Ishikawa (cell line): Measurements from ENCODE around the gene LAMB3.

Source experiments
- CEBPB ChIP-seq: IDR thresholded peaks from 2 replicates; pipeline ENCODE4 v1.6.1; 2012
- EGR1 ChIP-seq: IDR thresholded peaks from 2 replicates; pipeline ENCODE4 v1.6.1; 2012
- MAX ChIP-seq: IDR thresholded peaks from 2 replicates; pipeline ENCODE4 v1.6.1; 2012
- NFIC ChIP-seq: IDR thresholded peaks from 2 replicates; pipeline ENCODE4 v1.6.1; 2012
- RAD21 ChIP-seq: IDR thresholded peaks from 2 replicates; pipeline ENCODE4 v1.6.1; 2012; ENCODE audit warnings: low read depth
- TAF1 ChIP-seq: IDR thresholded peaks from 2 replicates; pipeline ENCODE4 v1.6.1; 2012; ENCODE audit warnings: low read depth, mild to moderate bottlenecking
- TF ChIP-seq, protein P1 (sequence below): IDR thresholded peaks from 2 replicates; pipeline ENCODE4 v1.6.1; 2012
- TF ChIP-seq, protein P2 (sequence below): IDR thresholded peaks from 2 replicates; pipeline ENCODE4 v1.6.1; 2012; ENCODE audit warnings: low read depth, mild to moderate bottlenecking

DNA sequence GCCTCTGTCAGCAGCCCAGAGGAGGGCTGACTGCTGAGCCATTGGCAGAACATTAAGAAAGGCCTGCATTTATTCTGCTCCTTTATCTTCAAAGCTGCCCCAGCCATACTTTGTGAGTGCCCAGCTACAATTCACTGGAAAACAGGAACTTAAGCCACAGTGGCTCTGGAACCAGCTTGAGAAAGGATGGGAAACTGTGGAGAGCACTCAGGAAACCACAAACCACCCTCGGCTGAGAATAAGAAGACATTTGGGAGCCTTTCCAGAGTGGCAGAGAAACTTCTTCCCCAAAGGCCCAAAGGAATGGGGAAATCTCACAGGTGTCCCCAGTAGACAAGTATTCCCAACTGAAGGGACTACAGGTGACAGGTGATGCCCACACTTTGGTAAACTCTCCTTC, 1.8 kb downstream of the LAMB3 start:
- TF ChIP-seq CEBPB: no peak
- no peak for TF ChIP-seq RAD21
- TF ChIP-seq MAX: no peak
- no peak for TF ChIP-seq NFIC
- no peak for TF ChIP-seq TAF1
- TF ChIP-seq, protein P1, sequence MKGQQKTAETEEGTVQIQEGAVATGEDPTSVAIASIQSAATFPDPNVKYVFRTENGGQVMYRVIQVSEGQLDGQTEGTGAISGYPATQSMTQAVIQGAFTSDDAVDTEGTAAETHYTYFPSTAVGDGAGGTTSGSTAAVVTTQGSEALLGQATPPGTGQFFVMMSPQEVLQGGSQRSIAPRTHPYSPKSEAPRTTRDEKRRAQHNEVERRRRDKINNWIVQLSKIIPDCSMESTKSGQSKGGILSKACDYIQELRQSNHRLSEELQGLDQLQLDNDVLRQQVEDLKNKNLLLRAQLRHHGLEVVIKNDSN: no peak
- no peak for TF ChIP-seq EGR1
- TF ChIP-seq, protein P2, sequence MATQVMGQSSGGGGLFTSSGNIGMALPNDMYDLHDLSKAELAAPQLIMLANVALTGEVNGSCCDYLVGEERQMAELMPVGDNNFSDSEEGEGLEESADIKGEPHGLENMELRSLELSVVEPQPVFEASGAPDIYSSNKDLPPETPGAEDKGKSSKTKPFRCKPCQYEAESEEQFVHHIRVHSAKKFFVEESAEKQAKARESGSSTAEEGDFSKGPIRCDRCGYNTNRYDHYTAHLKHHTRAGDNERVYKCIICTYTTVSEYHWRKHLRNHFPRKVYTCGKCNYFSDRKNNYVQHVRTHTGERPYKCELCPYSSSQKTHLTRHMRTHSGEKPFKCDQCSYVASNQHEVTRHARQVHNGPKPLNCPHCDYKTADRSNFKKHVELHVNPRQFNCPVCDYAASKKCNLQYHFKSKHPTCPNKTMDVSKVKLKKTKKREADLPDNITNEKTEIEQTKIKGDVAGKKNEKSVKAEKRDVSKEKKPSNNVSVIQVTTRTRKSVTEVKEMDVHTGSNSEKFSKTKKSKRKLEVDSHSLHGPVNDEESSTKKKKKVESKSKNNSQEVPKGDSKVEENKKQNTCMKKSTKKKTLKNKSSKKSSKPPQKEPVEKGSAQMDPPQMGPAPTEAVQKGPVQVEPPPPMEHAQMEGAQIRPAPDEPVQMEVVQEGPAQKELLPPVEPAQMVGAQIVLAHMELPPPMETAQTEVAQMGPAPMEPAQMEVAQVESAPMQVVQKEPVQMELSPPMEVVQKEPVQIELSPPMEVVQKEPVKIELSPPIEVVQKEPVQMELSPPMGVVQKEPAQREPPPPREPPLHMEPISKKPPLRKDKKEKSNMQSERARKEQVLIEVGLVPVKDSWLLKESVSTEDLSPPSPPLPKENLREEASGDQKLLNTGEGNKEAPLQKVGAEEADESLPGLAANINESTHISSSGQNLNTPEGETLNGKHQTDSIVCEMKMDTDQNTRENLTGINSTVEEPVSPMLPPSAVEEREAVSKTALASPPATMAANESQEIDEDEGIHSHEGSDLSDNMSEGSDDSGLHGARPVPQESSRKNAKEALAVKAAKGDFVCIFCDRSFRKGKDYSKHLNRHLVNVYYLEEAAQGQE: no peak
